HG03064 (cell line): ENCODE measurements around the gene CAPN8.

ENCODE experiments used
- ATAC-seq: cut with Tn5 transposase; IDR thresholded peaks from one replicate; pipeline ENCODE4 v1.9.1; 2021; ENCODE audit warnings: low read depth; ENCODE audit not compliant: unreplicated experiment

Gene CAPN8

DNA sequence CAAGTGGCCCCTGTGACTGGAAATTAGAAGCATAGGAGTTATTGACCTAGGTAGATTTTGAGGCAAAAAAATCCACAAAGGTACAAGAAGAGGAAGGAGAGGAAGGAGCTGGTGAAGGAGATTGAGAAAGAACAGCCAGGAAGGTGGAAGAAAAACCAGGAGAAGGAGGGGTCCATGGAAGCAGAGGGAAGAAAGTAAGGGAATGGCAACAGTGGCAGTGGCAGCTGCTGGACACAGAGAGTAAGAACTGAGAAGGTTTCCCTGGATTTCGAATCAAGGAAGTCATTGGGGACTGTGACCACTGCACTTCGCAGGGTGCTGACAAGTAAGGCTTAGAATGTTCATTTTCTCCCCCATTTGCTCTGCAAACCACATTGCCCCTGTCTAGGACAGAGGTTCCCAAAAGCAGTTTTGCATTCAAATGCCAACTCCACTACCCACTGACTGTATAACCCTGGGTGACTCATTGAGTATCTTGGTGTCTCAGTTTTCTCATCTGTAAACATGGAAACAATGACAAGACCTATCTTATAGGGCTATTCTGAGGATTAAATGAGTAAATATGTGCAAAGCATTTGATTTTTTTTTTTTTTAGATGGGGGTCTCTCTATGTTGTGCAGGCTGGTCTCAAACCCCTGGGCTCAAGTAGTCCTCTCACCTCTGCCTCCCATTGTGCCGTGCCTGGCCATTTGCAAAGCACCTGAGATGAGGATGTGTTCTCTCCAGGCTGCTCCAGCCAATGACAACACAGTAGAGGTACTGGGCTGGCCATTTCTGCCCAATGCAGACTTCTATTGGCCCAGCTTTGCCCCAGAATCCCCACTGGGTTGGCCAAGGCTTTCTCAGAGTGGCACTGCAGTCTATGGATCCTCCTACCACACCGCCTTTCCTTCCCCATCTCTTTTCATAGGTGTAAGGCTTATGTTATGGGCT, 37.5 kb upstream of the CAPN8 start:
- ATAC-seq = no peak

DNA sequence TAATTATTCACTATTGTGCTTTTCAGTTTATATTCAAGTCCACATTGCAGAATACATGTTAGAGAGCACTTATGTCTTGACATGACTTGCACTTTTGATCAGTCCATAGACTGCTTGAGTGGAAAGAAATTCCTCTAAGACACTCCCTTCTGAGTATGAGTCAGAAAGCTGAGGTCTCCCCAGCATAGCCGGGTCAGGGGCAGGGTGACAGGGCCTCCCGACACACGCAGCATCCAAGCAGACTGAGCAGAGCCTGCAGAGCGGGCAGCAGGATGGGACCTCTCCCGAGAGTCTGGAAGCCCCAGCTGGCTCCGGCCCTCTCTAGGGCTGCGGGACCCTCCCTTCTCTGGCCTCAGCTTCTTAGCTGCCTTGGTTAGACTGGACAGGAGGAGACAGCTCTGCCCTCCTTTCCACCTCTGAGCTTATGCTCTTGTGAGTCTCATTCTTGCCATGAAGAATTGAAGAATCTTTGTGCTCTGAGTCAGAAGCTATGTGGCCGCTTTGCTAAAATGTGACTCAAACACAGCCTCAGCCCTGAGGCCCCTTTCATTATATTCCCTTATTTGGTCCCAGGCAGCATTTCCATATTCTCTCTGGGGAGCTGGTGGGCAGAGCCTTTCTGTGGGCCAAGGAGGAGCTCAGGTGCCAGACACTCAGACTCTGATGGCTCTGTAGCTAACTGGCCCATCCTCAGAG, 35.6 kb upstream of the CAPN8 start:
- ATAC-seq = no peak

DNA sequence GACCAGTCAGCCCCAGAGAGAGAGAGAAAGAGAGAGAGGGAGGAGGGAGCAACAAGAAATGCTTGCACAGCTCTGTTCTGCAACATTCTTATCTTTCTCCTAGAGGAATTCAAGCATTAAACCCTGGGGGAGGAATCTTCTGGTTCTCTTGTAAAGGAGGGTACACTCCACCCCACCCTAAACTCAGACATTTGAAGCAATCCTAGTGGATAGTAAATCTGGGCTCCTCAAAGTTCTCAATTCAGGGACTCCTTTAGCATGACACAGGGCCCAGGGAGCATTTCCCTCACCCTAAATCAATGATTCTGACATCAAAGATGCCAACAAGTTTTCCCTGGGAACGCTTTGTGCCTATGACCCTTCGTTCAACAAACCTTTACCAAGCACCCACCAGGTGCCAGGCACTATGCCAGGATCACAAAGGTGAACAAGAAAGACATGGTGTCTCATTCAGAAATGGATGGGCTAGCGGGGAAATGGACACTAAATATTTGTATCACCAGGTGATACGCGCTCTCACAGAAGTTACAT, 35.0 kb upstream of the CAPN8 start:
- ATAC-seq = no peak

DNA sequence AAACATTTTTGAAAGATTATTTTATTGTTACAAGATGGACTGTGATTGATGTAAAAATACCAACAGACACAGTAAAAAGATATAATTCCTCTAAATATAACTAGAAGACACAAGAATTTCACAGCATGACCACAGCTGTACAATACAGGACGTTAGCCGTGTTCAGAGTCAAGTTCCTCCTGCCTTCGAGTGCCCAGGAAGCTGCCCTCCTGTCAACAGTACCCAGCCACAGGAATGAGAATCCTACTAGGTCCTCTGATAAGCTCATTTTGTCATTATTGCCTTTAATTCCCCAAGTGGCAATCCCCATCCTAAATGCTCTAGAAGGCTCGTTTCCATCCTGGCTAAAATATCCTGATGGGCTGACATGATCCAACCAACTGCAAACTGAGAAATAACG, 30.4 kb upstream of the CAPN8 start:
- ATAC-seq = no peak

DNA sequence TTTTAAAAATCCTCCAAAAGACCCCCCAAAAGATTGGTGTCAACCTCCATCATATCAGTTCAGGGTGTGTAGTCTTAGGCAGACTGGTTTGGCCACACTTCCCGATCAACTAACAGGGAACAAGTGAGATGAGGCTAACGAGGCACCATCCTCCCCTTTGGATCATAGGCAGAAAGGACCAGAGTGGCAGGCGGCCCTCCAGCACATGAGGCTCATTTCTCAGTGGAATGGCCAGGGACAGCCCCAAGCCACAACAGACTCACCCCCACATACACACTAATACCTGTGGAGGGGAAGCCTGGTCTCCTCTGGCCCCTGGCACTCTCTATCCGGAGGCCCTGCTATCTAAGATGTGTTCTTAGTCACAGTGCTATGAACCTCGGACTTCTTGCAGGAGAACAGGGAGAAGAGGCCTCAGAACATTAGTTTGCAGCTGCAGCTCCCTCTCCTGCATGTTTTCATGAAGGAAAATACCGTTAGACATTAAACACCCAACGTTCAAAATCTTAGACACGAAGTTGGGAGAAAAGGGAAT, 29.6 kb upstream of the CAPN8 start:
- ATAC-seq = no peak

DNA sequence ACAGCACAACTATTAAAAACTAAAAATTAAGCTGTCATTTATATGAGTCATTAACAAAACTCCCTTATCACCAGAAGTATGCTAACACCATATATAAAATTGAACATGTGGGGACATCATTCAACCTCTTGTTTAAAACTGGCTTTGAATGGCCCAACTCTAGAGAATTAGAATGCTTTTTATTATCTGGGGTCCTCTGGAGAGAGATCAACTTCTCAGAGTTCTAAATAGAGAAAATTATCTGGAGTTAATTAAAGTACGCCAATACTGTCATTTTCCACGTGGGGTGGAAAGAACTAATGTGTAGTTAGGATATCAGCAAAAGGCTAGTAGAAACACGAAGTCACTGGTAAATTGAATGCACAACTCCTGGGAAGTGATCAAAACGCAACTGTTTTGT, 25.6 kb upstream of the CAPN8 start:
- ATAC-seq = no peak

DNA sequence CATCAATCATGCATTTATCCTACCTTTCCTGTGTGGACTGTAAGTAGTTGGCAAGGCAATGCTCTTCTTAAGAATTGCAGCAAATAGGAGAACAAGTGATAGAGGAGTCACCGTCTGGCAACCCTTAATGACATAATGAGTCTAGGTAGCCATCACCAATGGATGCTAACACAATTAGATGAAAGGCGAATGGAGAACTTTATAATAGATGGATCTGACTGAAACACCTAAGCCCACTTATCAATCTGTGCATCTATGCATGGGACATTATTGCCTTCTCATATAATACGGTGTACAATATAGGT, 18.9 kb upstream of the CAPN8 start:
- no peak for ATAC-seq

DNA sequence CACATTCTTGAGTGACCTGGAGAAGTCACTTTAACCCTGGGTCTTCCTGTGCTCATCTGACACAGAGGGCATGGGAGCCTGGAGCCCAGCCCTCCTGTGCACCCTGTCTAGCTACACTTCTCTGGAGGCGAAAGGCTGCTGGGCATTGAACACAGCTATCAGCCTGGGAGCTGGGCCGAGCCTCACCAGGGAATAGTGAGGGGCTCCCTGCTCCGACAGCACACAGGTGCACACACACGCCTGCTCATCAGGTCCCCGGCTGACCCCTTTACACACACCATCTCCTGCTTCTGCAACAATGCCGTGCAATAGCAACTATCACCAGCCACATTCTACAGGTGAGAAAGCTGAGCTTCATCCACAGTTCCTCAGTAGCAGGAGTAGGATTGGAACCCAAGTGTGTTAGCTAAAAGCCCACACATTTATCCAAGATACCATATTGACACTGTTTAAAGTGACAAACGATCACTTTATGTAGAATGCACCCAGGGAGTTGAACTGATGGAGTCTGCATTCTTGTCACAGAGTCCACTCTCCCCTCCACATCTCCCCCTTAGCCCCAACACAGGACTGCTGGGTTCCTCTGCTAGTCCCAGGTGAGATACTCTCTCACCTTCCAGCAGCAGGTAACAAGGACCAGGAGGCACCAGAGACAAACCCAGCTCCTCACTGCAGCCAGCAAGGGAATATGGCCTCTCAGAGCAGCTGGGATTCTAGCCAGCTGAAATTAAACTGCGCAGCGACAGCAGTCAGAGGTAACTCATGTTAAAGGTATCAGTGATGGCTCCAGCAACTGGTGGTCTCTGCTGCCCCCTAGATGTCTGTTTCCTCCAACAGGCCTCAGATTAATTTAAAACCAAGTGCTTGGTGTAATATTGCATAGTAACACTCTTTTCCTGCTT, 18.3 kb upstream of the CAPN8 start:
- no peak for ATAC-seq

DNA sequence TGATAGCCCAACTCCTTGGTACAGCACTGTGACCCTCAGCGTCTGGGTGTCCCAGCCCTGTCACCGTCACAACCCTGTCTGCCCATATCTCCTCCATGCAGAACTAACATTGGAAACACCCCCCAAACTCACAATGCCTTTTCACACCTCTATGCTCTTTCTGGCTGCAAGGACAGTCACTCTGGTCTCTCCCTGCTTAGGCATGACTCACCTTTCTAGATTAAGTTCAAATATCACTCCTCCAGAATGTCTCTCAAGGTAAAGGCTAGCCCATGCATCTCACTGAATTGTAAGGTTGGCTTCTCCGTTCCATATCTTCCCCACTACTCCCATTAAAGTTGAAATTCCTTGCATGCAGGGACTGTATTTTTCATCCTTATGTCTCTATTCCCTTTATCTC, 17.0 kb upstream of the CAPN8 start:
- ATAC-seq = no peak

DNA sequence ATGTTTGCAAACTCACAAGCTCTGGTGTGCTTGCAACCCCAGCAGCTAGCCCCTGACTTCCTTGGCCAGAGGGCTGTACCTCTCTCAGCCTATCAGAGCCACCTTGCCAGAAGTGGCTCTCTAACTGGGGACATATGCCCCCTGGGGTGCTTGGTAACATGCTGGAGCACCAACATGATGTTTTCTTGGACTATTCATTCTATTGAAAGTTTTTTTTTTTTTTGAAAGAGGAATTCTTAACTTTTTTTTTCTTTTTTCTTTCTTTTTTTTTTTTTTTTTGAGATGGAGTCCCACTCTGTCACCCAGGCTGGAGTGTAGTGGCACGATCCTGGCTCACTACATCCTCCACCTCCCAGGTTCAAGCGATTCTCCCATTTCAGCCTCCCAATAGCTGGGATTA, 14.7 kb upstream of the CAPN8 start:
- no peak for ATAC-seq

DNA sequence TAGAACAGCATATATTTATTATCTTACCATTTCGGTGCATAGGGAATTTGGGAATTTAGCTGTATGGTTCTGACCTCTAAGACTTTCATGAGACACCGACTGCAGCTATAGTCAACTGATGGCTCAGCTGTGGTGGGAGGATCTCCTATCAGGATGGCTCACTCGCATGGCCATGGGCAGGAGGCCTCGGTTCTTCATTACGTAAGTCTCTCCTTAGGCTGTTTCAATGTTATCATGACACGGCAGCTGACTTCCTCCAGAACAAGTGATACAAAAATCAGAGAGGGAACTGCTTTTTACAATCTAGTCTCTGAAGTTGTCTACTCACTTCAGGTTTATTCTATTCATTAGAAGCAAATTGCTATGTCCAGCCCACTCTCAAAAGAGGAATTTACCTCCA, 13.3 kb upstream of the CAPN8 start:
- ATAC-seq = no peak

DNA sequence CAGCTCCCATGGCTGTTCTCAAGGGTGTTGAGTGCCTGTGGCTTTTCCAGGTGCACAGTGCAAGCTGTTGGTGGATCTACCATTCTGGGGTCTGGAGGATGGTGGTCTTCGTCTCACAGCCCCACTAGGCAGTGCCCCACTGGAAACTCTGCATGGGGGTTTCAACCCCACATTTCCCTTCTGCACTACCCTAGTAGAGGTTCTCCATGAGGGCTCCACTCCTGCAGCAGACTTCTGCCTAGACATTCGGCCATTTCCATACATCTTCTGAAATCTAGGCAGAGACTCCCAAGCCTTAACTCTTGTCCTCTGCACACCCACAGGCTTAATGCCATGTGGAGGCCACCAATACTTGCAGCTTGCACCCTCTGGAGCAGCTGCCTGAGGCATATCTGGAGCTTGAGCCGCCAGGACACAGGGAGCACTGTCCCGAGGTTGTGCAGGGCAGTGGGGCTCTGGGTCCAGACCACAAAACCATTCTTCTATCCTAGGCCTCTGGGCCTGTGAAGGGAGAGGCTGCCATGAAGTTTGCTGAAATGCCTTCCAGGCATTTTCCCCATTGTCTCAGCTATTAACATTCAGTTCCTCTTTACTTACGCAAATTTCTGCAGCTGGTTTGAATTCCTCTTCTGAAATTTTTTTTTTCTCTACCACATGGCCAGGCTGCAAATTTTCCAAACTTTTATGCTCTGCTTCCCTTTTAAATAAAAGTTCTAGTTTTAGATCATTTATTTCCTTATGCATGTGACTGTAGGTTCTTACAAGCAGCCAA, 8.8 kb upstream of the CAPN8 start:
- no peak for ATAC-seq

DNA sequence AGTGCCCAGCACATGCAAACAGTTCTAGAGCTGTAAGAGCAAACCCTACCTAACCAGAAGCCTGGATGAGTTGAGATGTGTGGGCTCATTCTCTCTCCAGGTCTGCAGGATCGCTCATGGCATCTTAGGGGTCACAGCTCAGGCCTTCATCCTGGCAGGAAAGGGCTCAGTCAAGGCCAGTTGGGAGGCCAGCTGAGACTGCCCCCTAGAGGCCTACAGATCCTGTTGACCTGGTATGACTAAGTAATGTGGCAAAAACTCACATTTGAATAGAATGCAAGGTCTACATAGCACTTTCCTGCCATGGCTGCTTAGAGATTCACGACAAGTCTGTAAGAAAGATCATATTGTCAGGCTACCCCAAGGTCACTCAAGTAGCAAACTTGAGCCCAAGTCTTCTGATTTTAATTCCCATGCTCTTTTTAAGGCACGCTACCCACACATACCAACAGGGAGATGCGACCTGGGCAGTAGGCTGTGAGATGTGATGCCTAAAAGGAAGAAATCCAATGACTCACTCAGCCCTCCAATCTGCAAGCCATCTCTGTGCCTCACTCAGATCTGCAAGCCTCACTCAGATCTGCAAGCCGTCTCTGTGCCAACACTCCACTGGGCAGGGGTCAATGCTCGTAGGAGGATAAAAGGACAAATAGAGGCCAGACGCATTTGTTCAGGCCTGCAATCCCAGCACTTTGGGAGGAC, 5.1 kb upstream of the CAPN8 start:
- ATAC-seq = no peak

DNA sequence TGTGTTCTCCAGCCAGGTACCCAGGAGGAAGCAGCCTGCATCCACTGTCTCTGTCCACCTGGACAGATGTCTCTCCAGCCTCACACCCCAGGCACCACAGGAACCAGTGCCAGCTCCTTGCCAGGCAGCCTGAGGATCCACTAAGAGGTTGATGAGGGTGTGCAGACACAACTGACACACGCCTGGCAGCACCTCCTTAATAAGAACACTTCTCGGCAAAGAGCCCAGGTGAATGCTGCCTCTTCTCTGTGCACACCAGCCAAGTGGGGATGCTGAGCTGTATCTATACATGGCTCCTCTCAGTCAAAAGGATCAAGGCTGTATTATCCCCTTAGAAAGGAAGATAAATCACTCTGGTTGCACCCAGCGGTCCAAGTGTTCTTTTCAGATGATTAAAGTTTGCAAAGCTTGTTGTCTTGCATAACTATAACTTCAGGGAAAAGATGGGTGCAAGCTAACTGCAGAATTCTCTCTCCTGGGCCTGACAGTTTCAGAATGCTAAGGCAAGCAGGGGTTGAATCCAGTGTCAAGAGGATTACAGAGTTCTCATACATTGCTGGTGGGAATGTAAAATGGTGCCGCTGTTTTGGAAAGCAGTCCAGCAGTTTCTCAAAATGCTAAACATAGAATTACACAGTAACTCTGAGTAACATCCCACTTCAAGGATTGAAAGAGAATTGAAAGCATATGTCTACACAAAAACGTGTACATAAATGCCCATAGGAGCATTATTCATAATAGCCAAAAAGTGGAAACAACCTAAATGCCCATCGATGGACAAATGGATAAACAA, 3.7 kb upstream of the CAPN8 start:
- ATAC-seq = no peak

DNA sequence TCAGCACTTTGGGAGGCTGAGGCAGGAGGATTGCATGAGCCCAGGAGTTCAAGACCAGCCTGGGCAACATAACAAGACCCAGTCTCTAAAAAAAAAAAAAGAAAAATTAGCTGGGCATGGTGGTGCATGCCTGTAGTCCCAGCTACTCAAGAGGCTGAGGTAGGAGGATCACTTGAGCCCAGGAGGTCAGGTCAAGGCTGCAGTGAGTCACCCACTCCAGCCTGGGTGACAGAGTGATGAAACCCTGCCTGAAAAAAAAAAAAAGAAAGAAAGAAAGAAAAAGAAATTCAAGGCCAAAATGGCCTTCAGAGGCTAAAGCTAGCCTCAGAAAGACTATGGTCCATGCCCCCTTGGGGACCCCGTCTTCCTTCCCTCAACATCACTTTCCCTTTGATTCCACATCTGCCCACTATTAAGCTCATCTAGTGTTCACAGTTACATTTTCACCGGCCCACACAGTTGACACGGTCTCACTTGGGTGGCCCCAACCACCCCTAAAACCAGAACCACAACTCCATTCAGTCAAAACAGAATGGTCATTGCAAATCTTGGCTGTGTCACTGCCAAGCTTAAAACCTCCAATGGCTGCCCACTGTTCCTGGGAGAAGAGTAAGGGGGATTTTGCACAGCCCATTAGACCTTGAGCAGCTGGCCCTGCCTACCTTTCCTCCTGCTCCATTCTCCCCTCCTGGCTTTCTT, 2.1 kb upstream of the CAPN8 start:
- ATAC-seq = no peak

DNA sequence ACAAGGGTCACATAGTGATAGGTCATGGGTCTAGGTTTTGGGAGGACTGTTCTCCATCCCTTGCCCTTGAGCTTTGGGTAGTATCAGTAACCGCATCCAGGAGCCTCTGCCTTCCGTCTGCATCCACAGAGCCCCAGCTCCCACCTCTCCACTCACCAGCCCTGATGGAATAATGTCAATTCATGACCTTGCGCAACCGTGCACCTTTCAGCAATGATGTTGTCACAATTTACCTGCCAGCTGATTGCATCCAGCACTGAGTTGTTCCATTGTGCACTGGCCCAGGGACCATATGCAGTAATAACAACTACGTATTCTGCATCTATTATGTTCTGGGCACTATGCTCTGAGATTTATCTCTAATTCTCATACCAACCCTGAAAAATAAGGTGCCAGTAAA, 1.4 kb downstream of the CAPN8 start:
- no peak for ATAC-seq

DNA sequence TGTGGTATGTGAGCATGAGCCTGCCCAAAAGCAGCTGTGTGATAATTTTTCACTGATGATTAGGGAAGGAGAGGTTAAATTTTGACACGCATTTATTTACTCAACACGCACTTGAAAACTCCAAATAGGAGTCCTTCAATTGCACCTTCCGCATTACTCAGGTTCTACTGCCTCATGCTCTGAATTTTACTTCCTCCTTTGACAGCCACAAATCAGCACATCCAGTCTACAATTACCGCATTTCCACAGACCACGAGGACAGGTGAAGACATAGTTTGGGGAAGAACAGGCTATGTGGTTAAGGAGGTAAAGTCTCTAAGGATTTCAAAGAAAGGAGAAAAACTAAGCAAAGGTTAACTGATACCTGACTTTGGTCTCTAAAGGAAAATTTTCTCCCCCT, 2.6 kb downstream of the CAPN8 start:
- ATAC-seq = no peak

DNA sequence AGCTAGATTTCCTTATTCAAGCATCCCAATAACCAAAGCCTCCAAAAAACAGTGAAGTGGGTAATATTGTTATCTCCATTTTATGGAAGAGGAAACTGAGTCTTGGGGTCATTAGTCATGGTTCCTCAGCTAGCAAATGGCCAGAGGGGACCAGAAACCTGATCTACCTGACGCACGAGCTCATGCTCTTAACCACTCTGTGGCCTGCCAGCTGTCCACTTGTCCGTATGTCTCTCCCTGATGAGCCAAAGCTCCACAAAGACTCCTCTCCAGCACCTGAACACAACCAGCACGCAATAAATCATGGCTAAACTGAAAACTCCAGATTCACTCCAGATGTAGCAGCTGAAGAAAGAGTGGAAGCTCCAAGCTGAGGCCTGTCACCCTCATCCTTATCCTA, 5.8 kb downstream of the CAPN8 start:
- no peak for ATAC-seq
